Pancreas (tissue), 10 donors: ENCODE results near the gene UGT2B11. TPM values are rescaled to one million over a fixed set of nuclear protein-coding genes. Genes with fewer than 3 reads are reported as not detected.
"Not testable (repeated sequence)": the region's sequence is repeated elsewhere in the genome, so short reads cannot be mapped to it uniquely, and the experiment has no call there.

Experiments
- ATAC-seq, 4 donors: fragments of 200-7000 bp; cut with Tn5 transposase; one replicate each; pipeline versions ENCODE4 v1.8.0 to v1.9.1; 2020; ENCODE audit warnings: mild to moderate bottlenecking in 4 of 4, moderate library complexity in 4 of 4
- DNase-seq, 6 donors: peaks; one replicate each; pipeline ENCODE4 v3.0.0-alpha.2; 2020
- FAIRE-seq: peaks from 2 replicates; lab custom pipeline; 2012; peaks lifted over from hg19 to GRCh38; lab: Jason Lieb, UNC
- H3K27ac ChIP-seq, 4 donors: fragments of 200-600 bp; sonication (generic); 1 replicate in 3 of 4; 2 replicates in 1 of 4; pipeline versions ENCODE4 v1.5.0 to v1.8.0; 2020
- H3K27me3 ChIP-seq, 4 donors: fragments of 200-600 bp; one replicate each; pipeline ENCODE4 v1.8.0; 2021
- H3K36me3 ChIP-seq, 3 donors: fragments of 200-600 bp; sonication (generic) in 1 of 3; one replicate each; pipeline versions ENCODE4 v1.5.0 to v1.8.0; 2020 to 2021
- H3K4me1 ChIP-seq, 3 donors: fragments of 200-600 bp; one replicate each; pipeline ENCODE4 v1.8.0; 2021
- H3K4me3 ChIP-seq, 4 donors: fragments of 200-600 bp; sonication (generic) in 2 of 4; one replicate each; pipeline versions ENCODE4 v1.5.0 to v1.8.0; 2020 to 2021
- H3K9me3 ChIP-seq, 4 donors: fragments of 200-600 bp; one replicate each; pipeline ENCODE4 v1.8.0; 2021
- WGBS, 2 donors: extraction: QIAGEN DNeasy Blood & Tissue Kit; methylation state at CpG; one replicate each; pipeline ENCODE4 v1.1.7; 2013; 5-methylcytosine and 5-hydroxymethylcytosine counted together
- intact Hi-C, 3 donors: fragments of 100-400 bp; cut with DNase I; formaldehyde crosslinking; loops; one replicate each; pipeline versions ENCODE4 v1.11.1 to v1.14.2; 2022
- polyA plus RNA-seq, 2 donors: library from polyadenylated mRNA; stranded (reverse); fragments of 200-250 nt; gene quantifications; one replicate each; pipeline ENCODE4 v1.2.3, GENCODE V29; 2013
- total RNA-seq, 6 donors: library from RNA; stranded (reverse); fragmentation: NEBNext Ultra II Directional in 4 of 6; extraction: Animal tissue kit (Norgen Biotek cat#: 25700) in 4 of 6; gene quantifications; one replicate each; pipeline versions ENCODE4 v1.2.1 to v1.2.4, GENCODE V29; 2021 to 2023
- TF ChIP-seq, protein P1 (sequence below), 4 donors: fragments of 200-600 bp; sonication (generic) in 3 of 4; IDR thresholded peaks; one replicate each; pipeline versions ENCODE4 v1.5.0 to v1.8.0; 2021; ENCODE audit warnings: antibody characterized with exemption in 4 of 4
- donor health status: healthy with polysubstance abuse.
- donor health status: DM: no; HTN: no; CAD: no; lungs with moderate emphysema.
- donor health status: DM: no; HTN: no; CAD: no.
- donor health status: control.
- donor health status: control.
- donor health status: Bipolar disorder and iron deficiency.
- donor health status: DM: yes; HTN: yes; CAD: no.
- donor health status: DM: no; HTN: no; CAD: no.
- donor health status: DM: no; HTN: no; CAD: no.
- donor health status: DM: yes; HTN: yes; CAD: no.

UGT2B11 gene
- total and polyA plus RNA-seq, 8 donors = not detected

DNA sequence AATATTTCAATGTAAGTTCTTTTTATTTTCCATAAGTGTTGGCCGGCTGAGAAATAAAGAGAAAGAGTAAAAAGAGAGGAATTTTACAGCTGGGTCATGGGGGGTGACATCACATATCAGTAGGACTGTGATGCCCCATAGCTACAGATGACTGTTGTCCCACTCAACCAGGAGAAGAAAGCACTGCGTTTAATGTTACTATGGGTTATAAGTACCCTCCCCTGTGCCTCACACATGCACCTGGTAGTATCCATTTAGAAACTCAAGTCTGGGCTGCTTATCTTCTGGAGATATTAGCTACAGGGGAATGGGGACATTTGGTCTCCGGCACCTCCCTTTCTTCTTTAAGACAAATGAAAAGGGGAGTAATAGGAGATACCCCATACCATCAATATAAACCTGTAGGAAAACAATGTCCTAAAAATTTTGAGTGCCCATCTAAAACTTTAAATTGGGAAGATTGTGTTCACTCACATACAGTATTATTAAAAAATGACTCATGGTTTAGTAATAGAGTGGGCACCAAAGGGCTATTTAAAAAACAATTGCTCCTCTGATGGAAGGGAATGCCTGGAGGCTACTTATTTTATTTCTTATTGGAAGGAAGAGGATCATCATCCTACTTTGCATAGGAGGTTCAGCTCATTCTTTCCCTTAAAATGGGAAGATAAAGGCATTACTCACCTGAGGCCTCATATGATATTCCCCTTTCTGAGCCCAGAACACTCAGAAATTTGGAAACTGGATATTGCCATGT lies 18.2 kb downstream of the UGT2B11 start:
- DNase-seq (no peak), ATAC-seq (no peak), FAIRE-seq (no peak)
- no peaks in the 10 kb centered on the region for H3K36me3 ChIP-seq
- H3K9me3 ChIP-seq = no peaks in the 10 kb centered on the region
- H3K27ac ChIP-seq = no peak overlapping the region
- no peak overlapping the region for H3K4me3 ChIP-seq
- H3K4me1 ChIP-seq = no peaks in the 10 kb centered on the region
- no peaks in the 10 kb centered on the region for H3K27me3 ChIP-seq
- intact Hi-C loops = no loop called here
- 77 to 87% methylated on average over 3 of the region's 3 CpGs for WGBS, 2 donors
- TF ChIP-seq, protein P1, sequence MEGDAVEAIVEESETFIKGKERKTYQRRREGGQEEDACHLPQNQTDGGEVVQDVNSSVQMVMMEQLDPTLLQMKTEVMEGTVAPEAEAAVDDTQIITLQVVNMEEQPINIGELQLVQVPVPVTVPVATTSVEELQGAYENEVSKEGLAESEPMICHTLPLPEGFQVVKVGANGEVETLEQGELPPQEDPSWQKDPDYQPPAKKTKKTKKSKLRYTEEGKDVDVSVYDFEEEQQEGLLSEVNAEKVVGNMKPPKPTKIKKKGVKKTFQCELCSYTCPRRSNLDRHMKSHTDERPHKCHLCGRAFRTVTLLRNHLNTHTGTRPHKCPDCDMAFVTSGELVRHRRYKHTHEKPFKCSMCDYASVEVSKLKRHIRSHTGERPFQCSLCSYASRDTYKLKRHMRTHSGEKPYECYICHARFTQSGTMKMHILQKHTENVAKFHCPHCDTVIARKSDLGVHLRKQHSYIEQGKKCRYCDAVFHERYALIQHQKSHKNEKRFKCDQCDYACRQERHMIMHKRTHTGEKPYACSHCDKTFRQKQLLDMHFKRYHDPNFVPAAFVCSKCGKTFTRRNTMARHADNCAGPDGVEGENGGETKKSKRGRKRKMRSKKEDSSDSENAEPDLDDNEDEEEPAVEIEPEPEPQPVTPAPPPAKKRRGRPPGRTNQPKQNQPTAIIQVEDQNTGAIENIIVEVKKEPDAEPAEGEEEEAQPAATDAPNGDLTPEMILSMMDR (IDR thresholded peaks at IDR 0.05) = no peak

GRCh38 chr4:69194166-69194565 lies 20.4 kb downstream of the UGT2B11 start:
- Histone ChIP-seq H3K36me3 (no peaks in the 10 kb centered on the region), H3K4me3 (no peak overlapping the region), H3K27ac (no peak overlapping the region), H3K9me3 (no peaks in the 10 kb centered on the region), H3K4me1 (no peaks in the 10 kb centered on the region), H3K27me3 (no peaks in the 10 kb centered on the region)
- 90 to 96% methylated on average over 3 of the region's 3 CpGs for WGBS, 2 donors
- ATAC-seq = no peak
- FAIRE-seq = no peak
- intact Hi-C loops = no loop called here
- DNase-seq = no peak
- TF ChIP-seq, protein P1 (IDR thresholded peaks at IDR 0.05) = no peak

- WGBS, 2 donors = 59 to 71% methylated on average over 3 of the region's 3 CpGs
- H3K27ac ChIP-seq, FAIRE-seq, H3K9me3 ChIP-seq, DNase-seq, H3K27me3 ChIP-seq, H3K4me3 ChIP-seq, ATAC-seq, H3K36me3 ChIP-seq, intact Hi-C loops, H3K4me1 ChIP-seq: not testable (repeated sequence)
These were observed 22.6 kb downstream of the UGT2B11 start for GRCh38 chr4:69191905-69192304.

GRCh38 chr4:69190621-69191020 lies 23.9 kb downstream of the UGT2B11 start:
- FAIRE-seq, H3K27me3 ChIP-seq, H3K9me3 ChIP-seq, H3K36me3 ChIP-seq, intact Hi-C loops, H3K4me3 ChIP-seq, DNase-seq, ATAC-seq, H3K27ac ChIP-seq, H3K4me1 ChIP-seq: not testable (repeated sequence)
- WGBS, 2 donors = 33 to 41% methylated on average over 1 of the region's 1 CpG

DNA sequence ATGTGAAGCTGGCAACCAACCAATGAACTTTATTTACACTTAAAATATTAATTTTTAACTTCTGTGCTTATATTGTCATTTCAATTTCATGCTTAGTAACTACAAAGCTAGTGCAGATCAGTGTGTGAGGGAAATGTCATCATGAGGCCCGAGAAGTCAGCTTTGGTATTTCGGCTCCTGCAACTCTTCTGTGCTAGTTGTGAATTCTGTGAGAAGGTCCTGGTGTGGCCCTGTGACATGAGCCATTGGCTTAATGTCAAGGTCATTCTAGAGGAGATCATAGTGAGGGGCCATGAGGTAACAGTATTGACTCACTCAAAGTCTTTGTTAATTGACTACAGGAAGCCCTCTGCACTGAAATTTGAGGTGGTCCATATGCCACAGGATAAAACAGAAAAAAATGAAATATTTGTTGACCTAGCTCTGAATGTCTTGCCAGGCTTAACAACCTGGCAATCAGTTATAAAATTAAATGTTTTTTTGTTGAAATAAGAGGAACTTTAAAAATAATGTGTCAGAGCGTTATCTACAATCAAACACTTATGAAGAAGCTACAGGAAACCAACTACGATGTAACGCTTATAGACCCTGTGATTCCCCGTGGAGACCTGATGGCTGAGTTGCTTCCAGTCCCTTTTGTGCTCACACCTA lies 32.9 kb downstream of the UGT2B11 start:
- H3K4me3 ChIP-seq, FAIRE-seq, intact Hi-C loops, H3K36me3 ChIP-seq, H3K9me3 ChIP-seq, H3K27me3 ChIP-seq, H3K27ac ChIP-seq: not testable (repeated sequence)
- ATAC-seq (peak in 3 of 4 donors; percentile 29 to 62 (median 40)), DNase-seq (peak in 1 of 6 donors; percentile 15)
- peaks cover 0 to 12% (median 3%) of the 10 kb centered on the region in 3 donors for H3K4me1 ChIP-seq
- WGBS, 2 donors = 57 to 64% methylated on average over 6 of the region's 6 CpGs

- H3K9me3 ChIP-seq, H3K36me3 ChIP-seq, DNase-seq, intact Hi-C loops, H3K4me3 ChIP-seq, H3K27me3 ChIP-seq, H3K27ac ChIP-seq: not testable (repeated sequence)
- 43 to 48% methylated on average over 1 of the region's 1 CpG for WGBS, 2 donors
- peaks cover 0 to 12% (median 3%) of the 10 kb centered on the region in 3 donors for H3K4me1 ChIP-seq
- ATAC-seq (peak in 2 of 4 donors; percentile 37 to 53), FAIRE-seq (peak; percentile 56)
These were observed 34.7 kb downstream of the UGT2B11 start for GRCh38 chr4:69179817-69180216.

- WGBS, 2 donors = 36 to 43% methylated on average over 6 of the region's 6 CpGs
- H3K27me3 ChIP-seq, H3K27ac ChIP-seq, FAIRE-seq, H3K9me3 ChIP-seq, intact Hi-C loops, H3K4me3 ChIP-seq, DNase-seq, H3K36me3 ChIP-seq: not testable (repeated sequence)
- peak in 1 of 4 donors; percentile 47 for ATAC-seq
- peaks cover 0 to 12% (median 3%) of the 10 kb centered on the region in 3 donors for H3K4me1 ChIP-seq
These were observed 35.8 kb downstream of the UGT2B11 start for GRCh38 chr4:69178751-69179205.
